Spleen (tissue), 11 donors: ENCODE data around the gene PTTG1IP. TPM values are rescaled to one million over a fixed set of nuclear protein-coding genes. Genes with fewer than 3 reads are reported as not detected.
A peak's percentile ranks its signal among the peaks of the same experiment; 100 is the strongest.

Experiments used
- DNase-seq: peaks from one replicate; pipeline ENCODE4 v3.0.0-alpha.2; 2020
- H3K27ac ChIP-seq, 8 donors: fragments of 200-600 bp; sonication (generic) in 7 of 8; 1 replicate in 4 of 8; 2 replicates in 4 of 8; pipeline versions ENCODE4 v1.5.0 to v1.8.0; 2016 to 2021; ENCODE audit warnings: inconsistent platforms in 4 of 8, mild to moderate bottlenecking in 4 of 8, moderate library complexity in 1 of 8
- H3K27me3 ChIP-seq, 7 donors: fragments of 200-600 bp; sonication (generic) in 6 of 7; replicated peaks in 1 of 7; 1 replicate in 4 of 7; 2 replicates in 3 of 7; pipeline versions ENCODE4 v1.5.0 to v1.8.0; 2016 to 2021; ENCODE audit warnings: inconsistent platforms in 3 of 7, mild to moderate bottlenecking in 1 of 7
- H3K36me3 ChIP-seq, 6 donors: fragments of 200-600 bp; sonication (generic) in 5 of 6; 1 replicate in 4 of 6; 2 replicates in 2 of 6; pipeline versions ENCODE4 v1.5.0 to v1.8.0; 2016 to 2021; ENCODE audit warnings: inconsistent platforms in 2 of 6
- H3K4me1 ChIP-seq, 6 donors: fragments of 200-600 bp; sonication (generic) in 5 of 6; 1 replicate in 3 of 6; 2 replicates in 3 of 6; pipeline versions ENCODE4 v1.5.0 to v1.8.0; 2016 to 2021; ENCODE audit warnings: inconsistent platforms in 3 of 6
- H3K4me3 ChIP-seq, 8 donors: fragments of 200-600 bp; sonication (generic) in 7 of 8; 1 replicate in 4 of 8; 2 replicates in 4 of 8; pipeline versions ENCODE4 v1.5.0 to v1.8.0; 2016 to 2021; ENCODE audit warnings: inconsistent platforms in 4 of 8, mild to moderate bottlenecking in 4 of 8, moderate library complexity in 2 of 8
- H3K9me3 ChIP-seq, 8 donors: fragments of 200-600 bp; sonication (generic) in 7 of 8; 1 replicate in 4 of 8; 2 replicates in 4 of 8; pipeline versions ENCODE4 v1.5.0 to v1.8.0; 2016 to 2021; ENCODE audit warnings: inconsistent platforms in 4 of 8
- POLR2A ChIP-seq, 3 donors: fragments of 450-650 bp; IDR thresholded peaks; one replicate each; pipeline ENCODE4 v1.5.1; 2017; ENCODE audit warnings: antibody characterized with exemption in 3 of 3, mild to moderate bottlenecking in 1 of 3
- POLR2AphosphoS5 ChIP-seq, 3 donors: sonication (generic); formaldehyde crosslinking; IDR thresholded peaks; one replicate each; pipeline ENCODE4 v1.5.1; 2017; ENCODE audit warnings: antibody characterized with exemption in 3 of 3
- WGBS, 5 donors: extraction: QIAGEN DNeasy Blood & Tissue Kit in 3 of 5; methylation state at CpG; one replicate each; pipeline versions ENCODE4 v1.1.5 to v1.1.7; 2013 to 2018; 5-methylcytosine and 5-hydroxymethylcytosine counted together
- intact Hi-C: fragments of 100-400 bp; cut with DNase I; formaldehyde crosslinking; loops from one replicate; pipeline ENCODE4 v1.15.0; 2023; ENCODE audit warnings: low total_unique reads
- polyA plus RNA-seq, 3 donors: library from polyadenylated mRNA; stranded (reverse); fragments of 200-250 nt; gene quantifications; one replicate each; pipeline ENCODE4 v1.2.1, GENCODE V29; 2013
- total RNA-seq, 7 donors: library from RNA; depleted of rRNA in 3 of 7; stranded (reverse); fragments of >200 nt in 3 of 7; fragmentation: NEBNext Ultra II Directional in 4 of 7; extraction: Animal tissue kit (Norgen Biotek cat#: 25700) in 4 of 7; gene quantifications; one replicate each; pipeline versions ENCODE4 v1.1.0 to v1.2.1, GENCODE V29; 2016 to 2021
- TF ChIP-seq, protein P1 (sequence below), 11 experiments: fragments of 200-600 bp in 7 of 11; fragments of 450-650 bp in 4 of 11; sonication (generic) in 4 of 11; IDR thresholded peaks in 8 of 11; conservative IDR thresholded peaks in 3 of 11; 1 replicate in 7 of 11; 2 replicates in 4 of 11; pipeline versions ENCODE4 v1.4.0 to v1.8.0; 2016 to 2021; ENCODE audit warnings: antibody characterized with exemption in 11 of 11, inconsistent platforms in 4 of 11, mild to moderate bottlenecking in 1 of 11
- donor health status: healthy with polysubstance abuse.
- donor health status: DM: no; HTN: no; CAD: no; lungs with moderate emphysema.
- donor health status: DM: no; HTN: no; CAD: no.
- donor health status: Bipolar disorder and iron deficiency.
- donor health status: healthy.
- donor health status: DM: no; HTN: no; CAD: no.
- donor health status: DM: yes; HTN: yes; CAD: no.

Gene PTTG1IP
- total and polyA plus RNA-seq, 10 donors, result 57.6 to 189 (median 135) TPM

DNA sequence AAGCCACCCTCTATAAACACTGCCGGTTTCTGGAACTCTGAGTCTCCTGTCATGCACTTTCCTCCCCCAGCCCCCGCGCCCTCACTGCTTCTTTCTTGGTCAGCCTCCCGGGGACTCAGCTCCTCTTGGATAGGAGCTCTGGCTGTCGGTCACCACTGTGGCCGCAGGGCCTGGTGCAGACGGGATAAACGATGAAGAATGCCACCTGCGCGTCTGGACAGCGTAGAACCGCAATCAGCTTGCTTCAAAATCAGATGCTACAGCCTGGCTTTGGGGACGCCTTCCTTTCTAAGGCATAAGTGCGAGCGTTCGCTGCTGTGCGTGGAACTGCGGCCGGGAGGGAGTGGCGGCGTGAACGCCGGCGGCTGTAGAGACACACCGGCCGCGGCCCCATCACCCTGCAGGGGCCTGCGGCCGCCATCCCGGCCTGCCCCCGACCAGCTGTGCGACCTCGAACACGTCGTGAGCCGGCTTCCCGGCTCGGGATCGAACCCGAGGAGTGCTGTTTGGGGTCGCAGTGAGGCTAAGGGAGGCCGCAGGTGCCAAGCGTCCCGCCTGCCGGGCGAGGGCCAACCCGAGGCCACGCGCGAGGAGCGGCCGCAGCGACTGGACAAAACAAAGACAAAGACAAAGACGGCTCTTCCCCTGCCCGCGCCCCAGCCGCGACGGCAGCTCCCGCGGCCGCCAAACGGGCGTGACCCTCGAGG lies 688 bp downstream of the PTTG1IP start:
- Histone ChIP-seq H3K36me3 (no peaks in the 10 kb centered on the region), H3K9me3 (no peaks in the 10 kb centered on the region), H3K4me3 (peak overlapping the region; percentile 69 to 98 (median 90)), H3K27me3 (no peaks in the 10 kb centered on the region), H3K4me1 (peaks cover 56 to 91% (median 73%) of the 10 kb centered on the region in 6 donors), H3K27ac (peak overlapping the region; percentile 44 to 100 (median 97))
- DNase-seq, result peak; percentile 88
- intact Hi-C loops, result loop anchor here (5.0 kb wide), 1 partner anchor 56 kb away; the partner anchor contains the start of gene SUMO3
- TF ChIP-seq POLR2A (IDR thresholded peaks at IDR 0.05), result no peak
- TF ChIP-seq POLR2AphosphoS5 (IDR thresholded peaks at IDR 0.05), result peak in 2 of 3 donors; percentile 49
- TF ChIP-seq, protein P1, sequence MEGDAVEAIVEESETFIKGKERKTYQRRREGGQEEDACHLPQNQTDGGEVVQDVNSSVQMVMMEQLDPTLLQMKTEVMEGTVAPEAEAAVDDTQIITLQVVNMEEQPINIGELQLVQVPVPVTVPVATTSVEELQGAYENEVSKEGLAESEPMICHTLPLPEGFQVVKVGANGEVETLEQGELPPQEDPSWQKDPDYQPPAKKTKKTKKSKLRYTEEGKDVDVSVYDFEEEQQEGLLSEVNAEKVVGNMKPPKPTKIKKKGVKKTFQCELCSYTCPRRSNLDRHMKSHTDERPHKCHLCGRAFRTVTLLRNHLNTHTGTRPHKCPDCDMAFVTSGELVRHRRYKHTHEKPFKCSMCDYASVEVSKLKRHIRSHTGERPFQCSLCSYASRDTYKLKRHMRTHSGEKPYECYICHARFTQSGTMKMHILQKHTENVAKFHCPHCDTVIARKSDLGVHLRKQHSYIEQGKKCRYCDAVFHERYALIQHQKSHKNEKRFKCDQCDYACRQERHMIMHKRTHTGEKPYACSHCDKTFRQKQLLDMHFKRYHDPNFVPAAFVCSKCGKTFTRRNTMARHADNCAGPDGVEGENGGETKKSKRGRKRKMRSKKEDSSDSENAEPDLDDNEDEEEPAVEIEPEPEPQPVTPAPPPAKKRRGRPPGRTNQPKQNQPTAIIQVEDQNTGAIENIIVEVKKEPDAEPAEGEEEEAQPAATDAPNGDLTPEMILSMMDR (IDR thresholded peaks at IDR 0.05 in 8 of 11, conservative IDR thresholded peaks at IDR 0.05 in 3 of 11), result no peak
- 0 to 1% (median 1%) methylated on average over 17 to 65 of the region's 65 CpGs for WGBS, 5 donors

DNA sequence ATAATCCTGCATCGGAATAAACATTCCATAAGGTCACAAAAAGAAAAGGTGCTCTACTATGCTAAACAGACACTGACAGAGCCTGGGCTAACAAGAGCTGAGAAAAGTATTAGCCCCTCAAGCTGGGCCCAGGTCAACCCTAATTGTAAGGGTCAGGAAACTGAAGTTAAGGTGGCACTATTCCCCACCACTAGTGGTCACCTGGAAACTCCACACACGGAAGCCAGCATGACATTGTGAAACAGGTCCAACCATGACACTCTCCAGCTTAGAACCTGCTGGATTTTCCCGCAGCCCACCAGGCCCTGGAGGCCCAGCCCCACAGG lies 1.2 kb downstream of the PTTG1IP start:
- Histone ChIP-seq H3K36me3 (peaks cover 0 to 3% (median 0%) of the 10 kb centered on the region in 6 donors), H3K4me1 (peaks cover 61 to 91% (median 74%) of the 10 kb centered on the region in 6 donors), H3K4me3 (peak overlapping the region; percentile 69 to 98 (median 90)), H3K27ac (peak overlapping the region; percentile 44 to 100 (median 97)), H3K9me3 (no peaks in the 10 kb centered on the region), H3K27me3 (no peaks in the 10 kb centered on the region)
- intact Hi-C loops, result loop anchor here (5.0 kb wide), 1 partner anchor 55 kb away; the partner anchor contains the start of gene SUMO3
- no peak for TF ChIP-seq POLR2A (IDR thresholded peaks at IDR 0.05)
- TF ChIP-seq, protein P1 (IDR thresholded peaks at IDR 0.05 in 8 of 11, conservative IDR thresholded peaks at IDR 0.05 in 3 of 11), result no peak
- no peak for TF ChIP-seq POLR2AphosphoS5 (IDR thresholded peaks at IDR 0.05)
- WGBS, 5 donors, result 11 to 23% (median 12%) methylated on average over 3 of the region's 3 CpGs
- DNase-seq, result no peak

DNA sequence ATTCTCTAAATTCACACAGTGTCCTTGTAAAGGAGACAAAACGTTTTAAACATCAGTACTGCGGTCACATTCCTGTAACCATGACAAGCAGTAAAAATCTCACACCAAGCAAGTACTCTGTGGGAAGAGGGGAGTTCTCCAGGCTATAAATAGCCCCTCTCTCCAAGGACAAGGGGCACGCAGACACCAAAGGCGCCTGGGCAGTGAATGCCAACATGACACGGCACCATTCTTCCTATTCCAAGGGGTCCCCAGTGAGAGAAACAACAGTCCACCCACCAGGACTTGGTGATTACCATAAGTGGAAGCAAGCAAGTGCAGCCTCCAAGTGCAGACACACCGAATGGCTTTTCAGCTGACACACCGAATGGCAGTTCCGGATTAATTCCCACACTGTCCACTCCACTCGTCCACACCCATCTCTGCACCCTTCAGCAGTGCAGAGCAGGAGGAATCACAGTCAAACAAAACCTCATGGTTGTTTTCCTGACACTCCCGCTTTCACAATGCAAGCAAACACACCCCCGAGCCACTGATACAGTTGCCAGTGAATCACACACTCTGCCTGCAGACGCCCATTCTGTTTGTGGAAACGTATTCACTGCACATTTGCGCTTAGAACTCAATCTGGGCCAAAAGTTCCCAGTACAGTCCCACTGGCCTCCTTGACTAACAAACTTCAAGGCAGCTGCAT lies 1.8 kb downstream of the PTTG1IP start:
- DNase-seq, result no peak
- Histone ChIP-seq H3K27ac (peak overlapping the region; percentile 44 to 100 (median 97)), H3K36me3 (peaks cover 0 to 9% (median 0%) of the 10 kb centered on the region in 6 donors), H3K27me3 (no peaks in the 10 kb centered on the region), H3K4me1 (peaks cover 65 to 92% (median 80%) of the 10 kb centered on the region in 6 donors), H3K9me3 (no peaks in the 10 kb centered on the region), H3K4me3 (peak overlapping the region; percentile 69 to 98 (median 90))
- intact Hi-C loops, result loop anchor here (5.0 kb wide), 1 partner anchor 54 kb away; the partner anchor contains the start of gene SUMO3
- TF ChIP-seq POLR2A (IDR thresholded peaks at IDR 0.05) (no peak), POLR2AphosphoS5 (IDR thresholded peaks at IDR 0.05) (peak in 2 of 3 donors; percentile 4 to 27)
- 29 to 41% (median 33%) methylated on average over 14 of the region's 14 CpGs for WGBS, 5 donors

DNA sequence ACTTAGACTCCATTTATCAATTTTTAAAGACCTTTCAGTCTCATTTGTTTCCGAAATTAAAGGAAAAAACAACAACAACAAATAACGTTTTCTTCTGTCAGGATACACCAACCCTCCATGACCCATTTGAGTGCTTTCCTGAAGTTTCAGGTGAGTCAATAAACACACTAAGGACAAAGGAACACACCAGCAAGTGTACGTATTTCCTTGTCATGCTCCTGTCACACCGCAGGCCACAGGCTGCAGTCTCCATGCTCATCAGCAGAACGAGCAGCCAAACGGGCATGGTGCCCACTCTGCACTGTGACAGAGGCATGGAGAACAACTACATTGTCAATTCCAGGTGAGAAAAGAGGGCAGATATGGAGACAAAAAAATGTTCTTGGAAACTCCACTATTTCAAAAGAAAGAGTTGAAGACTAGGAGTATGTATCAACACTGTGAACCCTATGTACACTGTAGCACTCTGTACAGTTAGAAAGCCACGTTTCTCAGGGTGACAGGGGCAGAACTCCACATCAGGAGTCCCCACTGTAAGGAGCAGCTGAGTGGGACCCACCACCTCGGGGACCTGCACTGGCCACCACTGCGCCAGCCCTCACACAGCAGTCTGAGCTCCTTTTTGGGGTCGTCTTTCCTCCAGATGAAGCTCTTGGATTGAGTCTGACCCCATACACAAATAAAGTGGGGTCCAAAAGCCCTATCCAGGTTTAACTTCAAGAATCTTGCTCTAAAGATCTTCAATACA lies 2.6 kb downstream of the PTTG1IP start:
- peak overlapping the region in 6 of 8 donors; percentile 95 to 100 (median 98) for H3K27ac ChIP-seq
- intact Hi-C loops, result loop anchor here (5.0 kb wide), 1 partner anchor 54 kb away; the partner anchor contains the start of gene SUMO3
- TF ChIP-seq POLR2A (IDR thresholded peaks at IDR 0.05) (no peak), POLR2AphosphoS5 (IDR thresholded peaks at IDR 0.05) (peak in 1 of 3 donors; percentile 32)
- TF ChIP-seq, protein P1 (IDR thresholded peaks at IDR 0.05 in 8 of 11, conservative IDR thresholded peaks at IDR 0.05 in 3 of 11), result no peak
- peaks cover 67 to 90% (median 80%) of the 10 kb centered on the region in 6 donors for H3K4me1 ChIP-seq
- peaks cover 0 to 10% (median 0%) of the 10 kb centered on the region in 6 donors for H3K36me3 ChIP-seq
- no peak for DNase-seq
- no peaks in the 10 kb centered on the region for H3K9me3 ChIP-seq
- H3K4me3 ChIP-seq, result peak overlapping the region in 3 of 8 donors; percentile 91 to 98 (median 92)
- H3K27me3 ChIP-seq, result no peaks in the 10 kb centered on the region
- WGBS, 5 donors, result 56 to 64% (median 58%) methylated on average over 10 of the region's 10 CpGs
